GM06990 (cell line): ENCODE measurements around the gene CLPTM1L.
"Not testable (repeated sequence)": the region's sequence is repeated elsewhere in the genome, so short reads cannot be mapped to it uniquely, and the experiment has no call there.

ENCODE experiments used
- DNase-seq: peaks from one replicate; pipeline ENCODE4 v3.0.0-alpha.2; 2011; ENCODE audit not compliant: insufficient read length; ENCODE audit errors: extremely low read depth
- H3K27me3 ChIP-seq: replicated peaks from 2 replicates; pipeline ENCODE4 v1.6.0; 2011; ENCODE audit warnings: low read length; ENCODE audit not compliant: control insufficient read depth, insufficient read depth
- H3K36me3 ChIP-seq: 2 replicates; pipeline ENCODE4 v1.5.1; 2011; ENCODE audit warnings: low read length; ENCODE audit not compliant: control insufficient read depth, insufficient read depth
- H3K4me3 ChIP-seq: replicated peaks from 2 replicates; pipeline ENCODE4 v1.5.1; 2011; ENCODE audit warnings: low read depth, mild to moderate bottlenecking, control low read depth, low read length
- TF ChIP-seq, protein P1 (sequence below): IDR thresholded peaks from 2 replicates; pipeline ENCODE4 v1.5.1; 2011; ENCODE audit warnings: low read length, control low read depth, mild to moderate bottlenecking, inconsistent platforms; ENCODE audit not compliant: insufficient read depth, poor library complexity, severe bottlenecking

The CLPTM1L gene

DNA sequence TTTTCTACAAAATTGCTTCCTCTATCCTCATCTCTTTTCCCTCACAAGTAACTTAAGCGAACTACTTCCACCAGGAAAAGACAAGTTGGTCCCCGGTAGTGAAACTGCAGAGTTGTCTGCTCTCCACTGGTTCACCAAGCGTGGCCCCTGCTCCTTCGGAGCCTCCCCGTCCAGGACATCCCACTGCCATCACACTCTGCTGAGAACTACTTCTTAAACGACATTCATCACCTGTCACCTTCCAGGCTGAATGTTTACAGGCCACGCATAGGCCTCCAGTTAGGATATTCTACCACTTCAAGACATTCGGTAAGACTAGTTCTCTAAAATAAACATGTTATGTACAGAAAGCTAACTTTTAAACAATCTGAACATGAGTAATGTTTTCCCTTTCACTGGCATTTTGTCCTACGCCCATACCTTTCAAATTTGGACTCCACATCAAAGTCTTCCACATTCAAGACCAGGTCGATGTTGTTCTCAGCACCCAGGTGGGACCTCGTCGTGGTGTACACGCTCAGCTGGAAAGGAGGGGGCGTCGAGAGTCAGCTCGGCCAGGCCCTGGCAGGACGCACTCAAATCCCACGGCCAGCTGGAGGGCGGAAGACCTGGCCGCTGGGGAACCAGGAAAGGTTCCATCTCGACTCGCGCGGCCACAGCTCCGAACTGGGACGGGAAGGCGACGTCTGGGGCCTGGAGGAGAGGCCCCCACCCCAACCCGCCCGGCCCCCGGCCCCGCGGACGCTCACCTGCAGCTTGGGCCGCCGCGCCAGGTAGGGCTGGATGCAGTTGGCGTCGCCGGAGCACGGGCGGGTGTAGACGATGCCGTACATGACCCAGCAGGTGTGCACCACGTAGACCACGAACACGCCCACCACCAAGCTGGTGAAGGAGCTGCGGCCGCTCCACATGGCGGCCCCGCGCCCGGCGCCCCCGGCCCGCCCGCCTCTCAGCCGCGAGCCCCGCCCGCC is 683 bp downstream of the CLPTM1L start:
- TF ChIP-seq, protein P1, sequence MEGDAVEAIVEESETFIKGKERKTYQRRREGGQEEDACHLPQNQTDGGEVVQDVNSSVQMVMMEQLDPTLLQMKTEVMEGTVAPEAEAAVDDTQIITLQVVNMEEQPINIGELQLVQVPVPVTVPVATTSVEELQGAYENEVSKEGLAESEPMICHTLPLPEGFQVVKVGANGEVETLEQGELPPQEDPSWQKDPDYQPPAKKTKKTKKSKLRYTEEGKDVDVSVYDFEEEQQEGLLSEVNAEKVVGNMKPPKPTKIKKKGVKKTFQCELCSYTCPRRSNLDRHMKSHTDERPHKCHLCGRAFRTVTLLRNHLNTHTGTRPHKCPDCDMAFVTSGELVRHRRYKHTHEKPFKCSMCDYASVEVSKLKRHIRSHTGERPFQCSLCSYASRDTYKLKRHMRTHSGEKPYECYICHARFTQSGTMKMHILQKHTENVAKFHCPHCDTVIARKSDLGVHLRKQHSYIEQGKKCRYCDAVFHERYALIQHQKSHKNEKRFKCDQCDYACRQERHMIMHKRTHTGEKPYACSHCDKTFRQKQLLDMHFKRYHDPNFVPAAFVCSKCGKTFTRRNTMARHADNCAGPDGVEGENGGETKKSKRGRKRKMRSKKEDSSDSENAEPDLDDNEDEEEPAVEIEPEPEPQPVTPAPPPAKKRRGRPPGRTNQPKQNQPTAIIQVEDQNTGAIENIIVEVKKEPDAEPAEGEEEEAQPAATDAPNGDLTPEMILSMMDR, result no peak
- Histone ChIP-seq H3K36me3 (peaks cover 18% of the 10 kb centered on the region), H3K4me3 (peak overlapping the region; percentile 89), H3K27me3 (no peaks in the 10 kb centered on the region)
- no peak for DNase-seq

DNA sequence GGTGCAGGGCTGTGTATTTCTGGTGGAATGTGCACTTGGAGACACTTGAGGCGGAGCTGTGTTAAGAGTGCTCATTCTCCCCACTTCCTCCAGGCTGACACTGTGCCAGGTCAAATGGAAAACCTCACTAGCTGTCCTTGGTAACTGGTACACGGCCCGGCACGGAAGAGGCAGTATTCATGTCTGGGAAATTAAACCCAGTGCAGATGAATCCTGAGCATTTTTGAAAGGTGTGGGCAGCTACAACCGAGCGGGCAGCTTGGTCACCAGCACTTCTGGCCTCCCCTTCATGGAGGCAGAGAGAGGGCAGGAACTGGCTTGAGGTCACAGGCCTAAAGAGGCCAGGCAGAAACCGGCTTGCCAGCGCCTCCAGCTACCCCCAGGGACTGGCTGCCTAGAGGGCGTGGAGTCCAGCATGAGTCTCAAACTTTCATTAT is 1.6 kb downstream of the CLPTM1L start:
- Histone ChIP-seq H3K36me3 (peaks cover 26% of the 10 kb centered on the region), H3K4me3 (peak overlapping the region; percentile 89)

DNA sequence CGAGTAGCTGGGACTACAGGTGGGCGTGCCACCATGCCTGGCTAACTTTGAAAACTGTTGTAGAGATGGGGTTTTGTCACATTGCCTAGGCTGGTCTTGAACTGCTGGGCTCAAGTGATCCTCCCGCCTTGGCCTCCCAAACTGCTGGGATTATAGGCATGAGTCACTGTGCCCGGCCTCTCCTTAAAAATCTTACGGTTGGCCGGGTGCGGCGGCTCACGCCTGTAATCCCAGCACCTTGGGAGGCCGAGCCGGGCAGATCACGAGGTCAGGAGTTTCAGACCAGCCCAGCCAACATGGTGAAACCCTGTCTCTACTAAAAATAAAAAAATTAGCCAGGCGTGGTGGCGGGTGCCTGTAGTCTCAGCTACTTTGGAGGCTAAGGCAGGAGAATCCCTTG is 2.2 kb downstream of the CLPTM1L start:
- Histone ChIP-seq H3K36me3 (peaks cover 31% of the 10 kb centered on the region), H3K4me3 (peak overlapping the region; percentile 89; the same call in 1 of the 2 replicates)
- DNase-seq, H3K27me3 ChIP-seq: not testable (repeated sequence)

More for the DNA sequence above, 1.6 kb downstream of the CLPTM1L start:
- TF ChIP-seq, protein P1, result no peak
- no peaks in the 10 kb centered on the region for H3K27me3 ChIP-seq
- no peak for DNase-seq

DNA sequence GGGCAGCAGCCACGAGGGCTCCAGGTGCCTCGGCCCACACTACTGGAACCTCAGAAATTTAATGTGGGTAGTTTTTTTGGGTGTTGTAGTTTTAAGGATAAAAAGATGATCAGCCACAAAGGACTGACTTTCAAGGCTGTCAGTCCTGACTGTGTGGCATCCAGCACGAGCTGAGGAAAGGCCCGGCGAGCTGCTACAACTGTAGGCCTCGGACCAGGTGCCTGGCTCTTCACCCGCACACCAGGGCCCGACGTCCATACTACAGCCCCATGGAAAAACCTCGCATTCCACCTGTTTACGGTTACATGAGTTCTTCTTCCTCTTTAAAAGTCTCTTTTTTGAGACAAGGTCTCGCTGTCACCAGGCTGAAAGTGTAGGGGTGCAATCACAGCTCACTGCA is 2.6 kb downstream of the CLPTM1L start:
- Histone ChIP-seq H3K4me3 (peak overlapping the region; percentile 35; the same call in 1 of the 2 replicates), H3K36me3 (peaks cover 36% of the 10 kb centered on the region), H3K27me3 (no peaks in the 10 kb centered on the region)
- TF ChIP-seq, protein P1, result no peak
- DNase-seq, result no peak

DNA sequence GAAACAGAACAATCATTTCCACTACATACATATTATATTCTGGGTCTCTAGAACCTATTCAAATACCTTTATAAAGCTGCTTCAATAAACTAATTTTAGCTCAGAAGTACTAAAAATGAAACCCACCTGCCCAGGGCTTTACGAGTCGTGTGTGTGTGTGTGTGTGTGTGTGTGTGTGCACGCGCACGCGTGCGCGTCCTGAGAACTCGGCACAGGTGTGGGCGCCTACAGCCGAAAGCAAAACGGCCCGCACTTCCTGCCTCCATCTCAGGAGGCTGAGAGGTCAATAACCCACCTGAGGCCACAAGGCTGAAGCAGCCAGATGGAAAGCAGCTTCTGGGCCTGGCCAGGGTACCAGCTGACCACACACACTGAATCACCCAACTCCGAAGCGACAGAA is 3.0 kb downstream of the CLPTM1L start:
- Histone ChIP-seq H3K27me3 (no peaks in the 10 kb centered on the region), H3K4me3 (no peak overlapping the region; the same call in 1 of the 2 replicates), H3K36me3 (peaks cover 40% of the 10 kb centered on the region)
- DNase-seq, result peak; percentile 65
- TF ChIP-seq, protein P1, result no peak

DNA sequence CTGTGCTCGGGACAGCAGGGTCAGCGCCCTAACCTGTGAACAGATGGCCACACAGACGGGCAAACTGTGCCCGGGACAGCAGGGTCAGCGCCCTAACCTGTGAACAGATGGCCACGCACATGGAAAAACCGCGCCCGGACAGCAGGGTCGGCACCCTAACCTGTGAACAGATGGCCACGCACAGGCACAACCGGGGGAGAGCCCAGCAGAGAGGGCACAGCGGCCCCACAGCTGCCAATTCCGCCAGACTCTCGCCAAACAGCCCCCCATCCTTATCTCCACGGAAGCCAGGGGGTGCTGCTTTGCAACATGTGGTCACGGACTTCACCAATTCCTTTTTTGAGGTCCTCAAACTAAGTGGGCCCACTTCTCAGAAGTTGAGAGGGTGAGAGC is 5.1 kb downstream of the CLPTM1L start:
- H3K27me3 ChIP-seq, H3K4me3 ChIP-seq, DNase-seq: not testable (repeated sequence)
- H3K36me3 ChIP-seq, result peaks cover 59% of the 10 kb centered on the region

DNA sequence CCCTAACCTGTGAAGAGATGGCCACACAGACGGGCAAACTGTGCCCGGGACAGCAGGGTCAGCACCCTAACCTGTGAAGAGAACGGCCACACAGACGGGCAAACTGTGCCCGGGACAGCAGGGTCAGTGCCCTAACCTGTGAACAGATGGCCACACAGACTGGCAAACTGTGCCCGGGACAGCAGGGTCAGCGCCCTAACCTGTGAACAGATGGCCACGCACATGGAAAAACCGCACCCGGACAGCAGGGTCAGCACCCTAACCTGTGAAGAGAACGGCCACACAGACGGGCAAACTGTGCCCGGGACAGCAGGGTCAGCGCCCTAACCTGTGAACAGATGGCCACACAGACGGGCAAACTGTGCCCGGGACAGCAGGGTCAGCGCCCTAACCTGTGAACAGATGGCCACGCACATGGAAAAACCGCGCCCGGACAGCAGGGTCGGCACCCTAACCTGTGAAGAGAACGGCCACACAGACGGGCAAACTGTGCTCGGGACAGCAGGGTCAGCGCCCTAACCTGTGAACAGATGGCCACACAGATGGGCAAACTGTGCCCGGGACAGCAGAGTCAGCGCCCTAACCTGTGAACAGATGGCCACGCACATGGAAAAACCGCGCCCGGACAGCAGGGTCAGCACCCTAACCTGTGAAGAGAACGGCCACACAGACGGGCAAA is 5.6 kb downstream of the CLPTM1L start:
- H3K36me3 ChIP-seq, result peaks cover 61% of the 10 kb centered on the region
- H3K4me3 ChIP-seq, H3K27me3 ChIP-seq, DNase-seq: not testable (repeated sequence)
